GM19438 (cell line): ENCODE data around the gene SAP30L.
A peak's percentile ranks its signal among the peaks of the same experiment; 100 is the strongest.

Experiments
- ATAC-seq: cut with Tn5 transposase; IDR thresholded peaks from one replicate; pipeline ENCODE4 v1.9.1; 2021; ENCODE audit warnings: low read depth; ENCODE audit not compliant: unreplicated experiment

Gene SAP30L, protein sequence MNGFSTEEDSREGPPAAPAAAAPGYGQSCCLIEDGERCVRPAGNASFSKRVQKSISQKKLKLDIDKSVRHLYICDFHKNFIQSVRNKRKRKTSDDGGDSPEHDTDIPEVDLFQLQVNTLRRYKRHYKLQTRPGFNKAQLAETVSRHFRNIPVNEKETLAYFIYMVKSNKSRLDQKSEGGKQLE

DNA sequence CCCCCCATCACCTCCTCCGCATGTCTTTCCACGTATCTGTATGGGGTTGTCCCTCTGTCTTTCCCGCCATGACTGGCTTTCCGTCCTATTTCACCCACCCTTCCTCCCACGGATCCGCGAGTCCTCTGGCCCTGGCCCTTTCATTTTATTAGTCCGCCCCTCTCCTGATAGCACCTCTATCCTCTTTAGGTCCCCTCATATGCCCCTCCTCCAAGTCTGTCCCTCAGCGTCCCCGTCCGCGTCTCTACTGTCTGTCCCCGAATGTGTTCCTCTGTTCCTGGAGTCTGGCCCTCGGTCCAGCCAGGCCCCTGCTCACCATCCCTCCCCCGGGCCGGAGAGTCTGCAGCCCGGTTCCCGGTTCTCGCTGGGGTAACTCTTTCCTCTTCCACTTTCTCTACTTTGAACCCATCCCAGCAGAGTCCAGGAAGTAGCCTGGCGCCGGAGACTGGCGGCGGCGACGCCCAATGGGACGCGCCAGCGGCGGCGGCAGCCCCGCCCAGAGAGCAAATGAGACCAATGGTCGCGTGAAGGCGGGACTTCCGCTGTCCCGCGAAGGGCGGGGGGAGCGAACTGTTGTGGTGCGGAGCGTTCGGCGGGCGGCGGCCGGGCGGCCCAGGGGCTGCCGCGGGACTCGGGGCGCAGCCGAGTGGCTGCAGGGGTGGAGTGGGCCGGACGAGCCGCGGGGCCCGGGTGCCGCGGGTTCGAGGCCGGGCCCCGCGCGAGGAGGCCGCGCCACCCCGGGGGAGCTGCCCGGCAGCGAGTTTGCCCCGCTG lies at the start of gene SAP30L:
Gene SAP30L, plus strand, starts transcription at position 576 of the 773 bp plus-strand sequence. CDS start 608 bp downstream, outside the sequence.
- peak; percentile 91 for ATAC-seq

DNA sequence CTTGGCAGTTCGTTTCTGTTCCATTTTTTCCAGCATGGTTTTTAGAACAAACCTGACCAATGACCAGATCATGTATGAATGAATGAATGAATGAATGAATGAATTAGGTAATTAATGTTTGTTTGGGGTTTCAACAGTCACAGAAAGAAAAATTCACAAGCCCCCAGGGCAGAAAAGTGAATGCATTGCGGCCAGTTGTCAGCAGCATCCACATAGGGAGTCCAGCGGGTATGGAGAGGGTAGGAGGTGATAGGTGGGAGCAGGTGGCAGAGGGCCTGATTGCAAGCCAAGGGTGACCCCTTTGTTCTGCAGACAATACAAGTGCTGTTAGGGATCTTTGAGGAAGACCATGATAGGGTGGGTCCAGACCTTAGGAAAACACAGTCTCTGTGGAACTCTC lies 49.7 kb upstream of the SAP30L start:
- no peak for ATAC-seq

DNA sequence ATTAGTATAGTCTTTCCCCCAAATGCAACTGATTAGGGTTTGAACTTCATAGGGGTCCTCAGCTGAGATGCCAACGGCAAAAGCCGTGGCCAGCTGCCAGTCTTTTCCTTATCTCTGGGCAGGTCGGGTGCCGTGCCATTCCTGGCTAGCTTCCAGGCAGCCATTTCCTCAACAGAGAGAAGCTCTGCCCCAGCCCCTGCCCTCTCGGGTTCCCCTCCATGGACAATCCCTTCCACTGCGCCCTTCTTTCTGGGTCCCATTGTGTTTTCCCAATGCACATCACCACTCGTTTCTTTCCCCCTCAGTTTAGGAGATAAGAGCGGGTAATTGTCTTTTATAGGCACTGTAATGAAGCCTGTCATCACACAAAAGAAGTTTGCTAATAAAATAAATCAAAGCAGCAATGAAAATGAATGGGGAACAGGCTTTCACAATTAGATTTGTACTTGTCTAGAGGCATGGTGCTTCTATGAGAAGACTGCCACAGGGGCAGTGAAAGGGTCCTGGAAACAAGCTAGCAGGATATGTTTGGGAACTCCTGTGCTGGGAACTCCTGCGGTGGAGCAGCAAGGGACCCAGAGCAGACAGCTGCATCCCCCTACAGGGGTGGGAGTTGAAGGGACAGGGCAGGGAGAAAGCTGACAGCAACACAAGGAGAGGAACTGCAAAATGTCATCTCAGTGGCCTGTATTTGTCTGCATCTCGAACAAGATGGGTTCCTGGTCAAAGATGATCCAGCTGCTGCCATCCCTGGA lies 48.0 kb upstream of the SAP30L start:
- ATAC-seq = no peak

DNA sequence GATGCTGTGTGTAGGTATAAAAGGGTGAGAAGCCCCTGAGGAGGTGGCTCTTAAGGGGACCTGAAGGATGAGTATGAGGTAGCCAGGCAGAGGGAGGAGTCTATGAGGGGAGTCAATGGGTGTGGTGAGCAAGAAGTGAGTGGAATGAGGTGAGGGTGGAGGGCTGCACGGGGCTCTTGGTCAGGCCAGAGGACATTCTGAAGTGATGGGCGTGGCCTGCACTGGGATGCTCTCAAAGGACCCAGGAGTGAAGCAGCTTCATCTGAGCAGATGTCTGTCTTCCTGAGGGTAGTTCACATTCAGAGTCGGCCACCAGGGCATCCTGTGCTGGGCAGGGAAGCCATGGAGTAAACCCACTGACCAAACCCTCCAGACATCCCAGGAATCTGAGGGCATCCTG lies 45.1 kb upstream of the SAP30L start:
- no peak for ATAC-seq

DNA sequence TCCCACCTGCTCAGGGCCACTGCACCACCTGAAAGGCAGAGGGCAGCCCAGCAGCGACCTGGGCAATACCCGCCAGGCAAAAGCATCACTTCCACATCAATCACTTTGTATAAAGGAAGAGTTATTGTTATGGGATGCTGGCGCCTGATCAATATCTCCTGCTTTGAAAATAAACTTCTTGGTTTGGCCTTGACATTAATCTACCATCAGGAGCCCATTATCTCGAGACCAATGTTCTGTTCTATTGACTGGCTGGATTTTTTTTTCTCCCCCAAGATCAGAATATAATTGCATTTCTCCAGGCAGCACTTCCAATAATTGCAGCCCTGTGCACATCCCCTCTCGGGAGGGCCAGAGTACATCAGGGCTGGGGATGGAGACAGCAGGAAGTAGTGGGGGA lies 44.4 kb upstream of the SAP30L start:
- no peak for ATAC-seq

DNA sequence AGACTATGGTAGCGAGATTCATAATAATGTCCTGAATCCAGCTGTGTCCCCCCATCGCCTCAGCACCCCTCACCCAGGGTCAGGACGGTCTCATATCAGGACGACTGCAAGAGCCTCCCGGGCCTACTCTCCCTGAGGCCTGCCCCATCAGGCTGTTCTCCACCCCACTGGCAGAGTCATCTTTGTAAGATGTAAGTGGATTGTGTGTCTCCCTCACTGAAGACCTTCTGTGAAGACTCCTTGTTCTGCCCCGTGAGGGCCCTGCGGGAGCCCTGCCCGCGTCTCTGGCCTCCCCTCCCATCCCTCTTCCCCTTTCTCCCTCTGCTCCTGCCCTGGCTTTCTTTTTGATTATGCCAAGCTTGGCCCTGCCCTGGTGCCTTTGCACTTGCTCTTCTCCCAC lies 43.9 kb upstream of the SAP30L start:
- ATAC-seq = no peak

DNA sequence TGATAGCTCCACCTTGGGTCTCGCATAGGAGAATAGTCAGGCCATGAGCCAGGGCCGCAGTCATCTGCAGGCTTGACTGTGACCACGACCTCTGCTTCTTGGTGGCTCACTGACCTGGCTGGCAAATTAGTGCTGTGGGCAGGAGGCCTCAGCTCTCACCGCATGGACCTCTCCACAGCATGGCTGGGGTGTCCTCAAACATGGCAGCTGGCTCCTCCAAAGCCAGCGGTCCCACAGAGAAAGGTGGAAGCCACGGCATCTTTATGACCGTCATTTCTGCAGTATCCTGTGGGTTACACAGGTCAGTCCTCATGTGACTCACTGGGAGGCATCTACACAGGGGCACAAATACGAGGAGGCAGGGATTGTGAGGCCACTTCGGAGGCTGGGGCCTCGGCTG lies 43.2 kb upstream of the SAP30L start:
- ATAC-seq = no peak

DNA sequence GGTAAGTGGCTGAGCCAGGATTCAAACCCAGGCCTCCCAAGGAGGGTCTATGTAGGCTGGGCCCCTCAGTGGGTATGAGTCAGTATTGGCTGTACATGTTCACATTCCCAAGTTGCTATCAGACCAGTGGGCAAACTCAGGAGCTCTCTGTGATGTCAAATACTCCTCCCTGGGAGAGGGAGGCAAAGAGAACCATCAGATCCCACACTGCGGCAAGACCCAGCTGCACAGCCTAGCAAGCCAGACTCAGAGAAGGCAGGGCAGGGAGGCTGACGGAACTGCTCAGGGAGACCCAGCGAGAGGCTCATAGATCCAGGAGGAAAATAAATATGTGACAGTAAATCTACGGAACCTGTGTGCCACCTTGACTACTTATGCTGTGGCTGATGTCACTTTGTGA lies 42.6 kb upstream of the SAP30L start:
- no peak for ATAC-seq

DNA sequence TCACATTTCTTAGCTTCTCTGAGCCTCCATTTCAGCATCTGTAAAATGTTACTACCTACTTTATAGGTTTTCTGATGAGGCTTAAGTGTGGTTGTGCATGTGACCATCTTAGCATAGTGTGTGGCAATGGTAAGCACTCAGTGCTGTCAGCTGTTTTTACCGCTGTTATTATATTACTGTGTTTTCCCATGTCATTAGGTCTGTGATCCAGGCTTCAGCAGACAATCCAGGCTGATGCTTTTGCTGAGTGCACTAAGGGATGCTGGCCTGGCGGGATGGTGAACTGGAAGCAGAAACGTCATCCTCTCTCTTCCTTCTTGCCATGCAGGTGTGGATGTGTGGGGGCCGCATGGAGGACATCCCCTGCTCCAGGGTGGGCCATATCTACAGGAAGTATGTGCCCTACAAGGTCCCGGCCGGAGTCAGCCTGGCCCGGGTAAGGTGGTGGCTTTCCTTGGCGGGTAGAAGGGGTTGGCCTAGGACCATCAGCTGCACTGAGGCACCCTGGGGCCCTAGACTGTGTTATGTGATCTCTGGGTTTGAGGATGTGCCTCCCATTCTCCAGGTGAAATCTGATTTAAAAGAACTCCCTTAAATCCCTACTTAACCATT lies 41.9 kb upstream of the SAP30L start:
- ATAC-seq = no peak

DNA sequence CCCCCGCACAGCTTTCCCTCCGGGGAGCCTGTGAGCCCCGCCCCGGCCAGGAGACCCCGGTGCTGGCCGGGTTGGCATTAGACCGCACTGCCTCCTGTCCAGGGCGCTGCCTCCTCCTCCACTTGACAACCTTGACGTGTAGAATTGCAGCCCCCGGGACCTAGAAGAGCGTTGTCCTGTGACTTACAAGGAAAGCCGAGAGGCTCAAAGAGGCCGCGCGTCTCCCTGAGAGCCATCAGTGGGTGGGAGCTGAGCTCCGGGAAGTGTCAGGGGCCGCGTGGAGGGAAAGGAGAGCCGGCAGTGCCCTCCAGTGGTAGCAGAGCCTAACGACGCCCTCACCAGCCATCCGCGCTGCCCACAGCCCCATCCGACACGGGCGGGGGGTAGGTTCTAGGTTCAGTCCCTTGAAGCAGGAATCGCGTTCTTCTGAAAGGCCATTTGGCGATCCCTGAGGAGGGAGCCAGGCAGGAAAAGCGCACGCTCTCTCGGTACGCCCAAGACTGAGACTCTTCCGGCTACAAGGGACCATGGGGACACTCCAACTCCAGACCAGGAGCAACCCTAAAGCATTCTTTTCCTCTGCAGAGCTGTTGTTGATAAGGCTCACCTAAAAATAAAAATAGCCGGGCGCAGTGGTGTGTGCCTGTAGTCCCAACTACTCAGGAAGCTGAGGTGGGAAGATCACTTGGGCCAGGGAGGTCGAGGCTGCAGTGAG lies 40.6 kb upstream of the SAP30L start:
- ATAC-seq = peak; percentile 98

DNA sequence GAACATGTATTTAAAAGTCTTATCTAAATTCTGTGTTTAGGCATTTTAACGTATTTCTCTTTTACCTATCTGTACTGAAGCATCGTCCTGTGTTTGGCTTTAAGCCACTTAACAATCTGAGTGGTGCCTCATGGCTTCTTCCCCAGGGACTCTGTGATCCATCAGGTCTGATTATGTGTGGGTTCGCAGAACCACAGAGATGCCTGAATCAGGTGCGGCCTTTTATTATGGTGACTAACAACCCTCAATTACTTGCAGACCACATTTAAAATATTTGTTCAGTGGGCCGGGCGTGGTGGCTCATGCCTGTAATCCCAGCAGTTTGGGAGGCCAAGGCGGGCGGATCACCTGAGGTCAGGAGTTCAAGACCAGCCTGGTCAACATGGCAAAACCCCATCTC lies 39.6 kb upstream of the SAP30L start:
- no peak for ATAC-seq

DNA sequence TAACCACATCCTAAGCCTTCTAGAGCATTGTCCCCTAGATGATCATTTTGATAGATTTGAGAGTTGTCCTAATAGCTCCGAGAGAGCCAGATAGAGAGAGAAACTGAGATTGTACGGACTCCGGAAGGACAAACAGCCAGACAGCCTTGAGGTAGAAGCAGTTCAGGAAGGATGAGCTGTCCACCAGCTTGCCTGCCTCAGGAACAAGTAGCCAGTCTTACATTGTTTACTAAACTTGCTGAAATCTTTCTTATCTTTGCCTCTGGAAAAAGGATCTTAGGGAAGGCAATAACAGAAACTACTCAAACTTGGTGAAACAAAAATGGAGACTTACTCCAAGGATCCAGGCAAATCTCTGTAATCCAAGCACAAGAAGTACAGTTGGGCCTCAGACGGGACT lies 39.0 kb upstream of the SAP30L start:
- ATAC-seq = no peak

DNA sequence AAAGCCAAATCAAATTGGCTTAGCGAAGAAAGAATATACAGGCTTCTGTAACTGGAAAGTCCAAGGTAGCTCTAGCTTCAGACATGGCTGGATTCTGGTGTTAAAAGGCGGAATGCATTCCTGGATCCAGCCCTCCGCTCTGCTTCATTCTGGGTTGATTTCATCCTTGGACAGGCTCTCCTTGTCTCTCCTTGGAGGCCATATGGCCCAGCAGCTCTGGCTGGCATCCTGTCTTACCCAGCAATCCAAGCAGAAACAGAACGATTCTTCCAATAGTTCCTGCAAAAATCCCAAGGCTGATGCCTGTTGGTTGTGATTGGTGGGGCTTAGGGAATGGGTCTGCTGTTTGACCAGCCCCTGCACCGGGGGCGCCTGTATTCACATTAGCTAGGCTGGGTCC lies 37.0 kb upstream of the SAP30L start:
- no peak for ATAC-seq

DNA sequence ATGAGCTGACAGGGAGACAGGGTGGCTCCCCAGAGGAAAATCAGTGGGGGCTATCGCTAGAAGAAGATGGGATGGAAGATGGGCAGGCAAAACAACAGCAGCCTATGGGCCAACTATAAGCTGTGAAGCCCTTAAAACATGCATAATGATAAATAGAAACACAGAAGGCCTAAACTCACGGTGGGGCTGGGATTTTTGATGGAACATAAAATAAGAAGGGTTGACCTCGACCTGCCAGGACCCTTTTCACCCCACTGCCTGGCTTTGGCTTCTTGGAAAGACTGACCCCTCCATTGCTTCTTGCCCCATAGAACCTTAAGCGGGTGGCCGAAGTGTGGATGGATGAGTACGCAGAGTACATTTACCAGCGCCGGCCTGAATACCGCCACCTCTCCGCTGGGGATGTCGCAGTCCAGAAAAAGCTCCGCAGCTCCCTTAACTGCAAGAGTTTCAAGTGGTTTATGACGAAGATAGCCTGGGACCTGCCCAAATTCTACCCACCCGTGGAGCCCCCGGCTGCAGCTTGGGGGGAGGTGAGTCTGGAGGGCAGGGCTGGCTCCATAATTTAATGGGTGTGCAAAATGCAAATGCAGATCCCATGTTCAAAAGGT lies 36.5 kb upstream of the SAP30L start:
- ATAC-seq = no peak

DNA sequence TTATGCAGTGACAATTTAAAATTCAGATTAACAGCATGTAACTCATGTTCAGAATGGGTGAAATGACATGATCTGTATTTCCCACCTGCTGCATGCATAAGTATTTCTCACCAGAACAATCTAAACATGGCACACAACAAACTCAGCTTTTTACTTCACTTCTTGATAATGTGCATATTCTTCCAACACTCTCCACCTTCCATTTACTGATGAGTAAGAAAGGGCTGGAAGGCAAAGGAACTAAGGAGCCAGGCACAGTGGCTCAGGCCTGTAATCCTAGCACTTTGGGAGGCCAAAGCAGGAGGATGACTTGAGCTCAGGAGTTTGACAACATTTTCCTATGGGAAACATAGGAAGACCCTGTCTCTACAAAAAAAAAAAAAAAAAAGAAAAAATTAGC lies 35.8 kb upstream of the SAP30L start:
- ATAC-seq = no peak

DNA sequence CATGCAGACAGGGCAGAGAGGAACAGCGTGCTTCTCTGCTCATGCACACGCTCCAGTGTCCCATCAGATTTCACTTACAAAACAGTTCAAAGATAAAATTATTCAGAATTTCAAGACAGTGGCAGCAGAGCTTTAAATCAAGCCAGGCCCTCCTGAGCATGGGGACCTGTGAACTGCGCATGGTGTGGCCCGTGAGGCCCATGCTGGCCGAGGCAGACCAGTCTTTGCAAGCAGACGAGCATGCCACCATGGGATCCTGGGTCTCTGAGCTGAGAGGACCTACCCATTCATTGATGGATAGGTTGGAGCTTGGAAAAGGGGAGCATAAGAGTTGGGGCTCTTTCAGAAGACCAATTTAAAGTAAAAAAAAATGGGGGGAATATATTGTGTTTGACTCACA lies 35.0 kb upstream of the SAP30L start:
- ATAC-seq = no peak

DNA sequence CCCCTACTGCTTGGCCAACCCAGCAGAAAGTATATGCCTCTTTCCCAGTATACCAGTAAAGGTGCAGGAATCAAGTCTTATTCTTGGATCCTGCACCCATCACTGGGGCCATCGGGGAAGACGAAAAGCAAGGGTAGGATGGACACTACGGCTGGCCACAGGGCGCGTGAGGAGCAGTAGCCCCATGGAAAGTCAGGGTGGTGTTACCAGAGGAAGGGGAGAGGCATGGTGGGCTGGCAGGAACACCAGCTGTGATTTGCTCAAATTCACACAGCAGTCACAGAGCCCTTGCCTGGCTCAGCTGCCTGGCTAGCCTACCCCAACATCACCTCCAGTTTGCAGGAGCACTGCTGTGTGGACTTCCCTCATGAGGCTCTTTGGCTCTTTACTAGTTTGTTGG lies 34.5 kb upstream of the SAP30L start:
- no peak for ATAC-seq

DNA sequence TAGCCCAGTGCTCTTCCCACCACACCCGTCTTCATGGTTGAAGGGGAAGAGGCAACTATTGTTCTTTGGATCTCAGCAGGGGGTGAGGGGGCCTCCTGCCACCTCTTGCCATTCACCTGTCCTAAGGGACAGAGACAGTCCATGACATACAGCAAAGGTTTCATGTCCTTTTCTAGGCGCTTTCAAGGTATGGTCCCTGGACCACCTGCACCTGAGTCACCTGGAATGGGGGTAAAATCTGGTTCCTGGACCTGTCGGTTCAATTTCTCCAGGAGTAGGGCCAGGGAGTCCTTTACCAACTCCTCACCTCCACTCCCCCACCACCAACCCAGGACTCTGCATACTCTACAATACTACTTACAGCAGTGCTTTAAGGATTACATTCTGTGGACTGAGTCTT lies 33.5 kb upstream of the SAP30L start:
- no peak for ATAC-seq

DNA sequence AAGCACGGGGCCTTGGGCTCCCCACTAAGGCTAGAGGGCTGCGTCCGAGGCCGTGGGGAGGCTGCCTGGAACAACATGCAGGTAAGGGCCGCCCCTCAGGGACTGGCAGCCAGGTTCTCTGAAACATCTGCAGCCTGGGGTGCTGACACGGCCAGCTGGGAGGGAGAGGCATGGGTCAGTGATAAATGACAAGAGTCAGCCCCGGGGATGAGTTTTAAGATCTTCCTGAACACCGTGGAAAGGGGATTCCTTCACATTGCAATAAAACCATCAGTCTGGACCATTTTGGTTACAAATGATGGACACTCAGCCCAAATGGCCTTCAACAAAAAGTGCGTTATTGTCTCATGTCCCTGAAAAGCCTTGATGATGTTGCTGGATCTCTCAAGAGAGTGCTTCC lies 32.9 kb upstream of the SAP30L start:
- ATAC-seq = no peak

DNA sequence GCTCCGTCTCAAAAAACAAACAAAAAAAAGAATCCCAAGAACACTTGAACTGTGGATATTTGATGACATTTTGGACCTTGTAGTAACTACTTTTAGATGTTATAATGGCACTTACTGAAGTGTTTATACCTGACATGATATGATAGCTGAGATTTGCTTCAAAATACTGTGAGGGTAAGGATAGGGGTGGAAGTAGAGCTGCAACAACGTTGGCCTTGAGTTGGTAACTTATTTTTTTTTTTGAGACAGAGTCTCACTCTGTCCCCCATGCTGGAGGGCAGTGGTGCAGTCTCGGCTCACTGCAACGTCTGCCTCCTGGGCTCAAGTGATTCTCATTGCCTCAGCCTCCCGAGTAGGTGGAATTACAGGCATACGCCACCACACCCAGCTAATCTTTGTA lies 30.7 kb upstream of the SAP30L start:
- no peak for ATAC-seq
